Parathyroid adenoma (tissue), 2 donors: Measurements from ENCODE around the gene C2orf76.

Source experiments
- H2AFZ ChIP-seq: fragments of 300-600 bp; sonication (generic); one replicate; pipeline ENCODE4 v1.7.0; 2017; ENCODE audit warnings: antibody characterized with exemption, mild to moderate bottlenecking
- H3K27ac ChIP-seq: fragments of 300-600 bp; sonication (generic); one replicate; pipeline ENCODE4 v1.7.0; 2017
- H3K27me3 ChIP-seq: fragments of 300-600 bp; sonication (generic); one replicate; pipeline ENCODE4 v1.7.0; 2017; ENCODE audit warnings: low read length; ENCODE audit not compliant: control insufficient read depth, insufficient read depth
- H3K36me3 ChIP-seq: fragments of 300-600 bp; sonication (generic); one replicate; pipeline ENCODE4 v1.7.0; 2017; ENCODE audit warnings: low read length; ENCODE audit not compliant: control insufficient read depth, insufficient read depth
- H3K4me1 ChIP-seq: fragments of 300-600 bp; sonication (generic); one replicate; pipeline ENCODE4 v1.7.0; 2017; ENCODE audit warnings: control low read depth
- H3K4me2 ChIP-seq: fragments of 300-600 bp; sonication (generic); one replicate; pipeline ENCODE4 v1.7.0; 2017; ENCODE audit warnings: low read length
- H3K4me3 ChIP-seq: fragments of 300-600 bp; sonication (generic); one replicate; pipeline ENCODE4 v1.7.0; 2017; ENCODE audit warnings: low read depth, low read length
- H3K79me2 ChIP-seq: fragments of 300-600 bp; sonication (generic); one replicate; pipeline ENCODE4 v1.7.0; 2017; ENCODE audit warnings: control low read depth
- H3K9ac ChIP-seq: fragments of 300-600 bp; sonication (generic); one replicate; pipeline ENCODE4 v1.7.0; 2017; ENCODE audit warnings: mild to moderate bottlenecking
- H3K9me3 ChIP-seq: fragments of 300-600 bp; sonication (generic); one replicate; pipeline ENCODE4 v1.7.0; 2017; ENCODE audit warnings: low read length; ENCODE audit not compliant: control insufficient read depth
- CTCF ChIP-seq: fragments of 300-600 bp; sonication (generic); IDR thresholded peaks from one replicate; pipeline ENCODE4 v1.7.0; 2017; ENCODE audit warnings: antibody characterized with exemption, mild to moderate bottlenecking
- donor health status: primary hyperparathyroidism.

C2orf76 gene

GRCh38 chr2:119366649-119367471 lies at the start of gene C2orf76, which contains the start of gene DBI:
TSS of gene C2orf76 (minus strand) at chr2:119366834. CDS start at chr2:119339959, 26,875 bp downstream.
TSS of gene DBI (plus strand) at chr2:119366977. CDS start at chr2:119367052, 75 bp downstream.
- no peaks in the 10 kb centered on the region for H3K27me3 ChIP-seq
- peak within 1 kb of the TSS; percentile 93 for H3K4me2 ChIP-seq
- H2AFZ ChIP-seq, result peak within 1 kb of the TSS; percentile 92
- no peaks in the 10 kb centered on the region for H3K9me3 ChIP-seq
- H3K79me2 ChIP-seq, result peaks cover 20% of the 10 kb centered on the region
- peak within 1 kb of the TSS; percentile 94 for H3K4me3 ChIP-seq
- H3K9ac ChIP-seq, result peak within 1 kb of the TSS; percentile 67
- peaks cover 39% of the 10 kb centered on the region for H3K4me1 ChIP-seq
- H3K27ac ChIP-seq, result peak within 1 kb of the TSS; percentile 98
- peak; percentile 1 for TF ChIP-seq CTCF
- H3K36me3 ChIP-seq, result no peaks in the 10 kb centered on the region

- no peak overlapping the region for H3K4me2 ChIP-seq
- peaks cover 13% of the 10 kb centered on the region for H3K4me1 ChIP-seq
- H3K36me3 ChIP-seq, result no peaks in the 10 kb centered on the region
- H3K79me2 ChIP-seq, result no peaks in the 10 kb centered on the region
- no peak overlapping the region for H3K27ac ChIP-seq
- no peak overlapping the region for H3K4me3 ChIP-seq
- TF ChIP-seq CTCF, result no peak
- no peaks in the 10 kb centered on the region for H3K9me3 ChIP-seq
- no peak overlapping the region for H2AFZ ChIP-seq
- no peaks in the 10 kb centered on the region for H3K27me3 ChIP-seq
- H3K9ac ChIP-seq, result no peak overlapping the region
Observed at GRCh38 chr2:119415630-119416029, 49.0 kb upstream of the C2orf76 start.

- no peak overlapping the region for H2AFZ ChIP-seq
- H3K36me3 ChIP-seq, result no peaks in the 10 kb centered on the region
- H3K4me1 ChIP-seq, result peaks cover 9% of the 10 kb centered on the region
- H3K79me2 ChIP-seq, result no peaks in the 10 kb centered on the region
- no peak for TF ChIP-seq CTCF
- H3K27me3 ChIP-seq, result no peaks in the 10 kb centered on the region
- H3K4me3 ChIP-seq, result no peak overlapping the region
- no peak overlapping the region for H3K27ac ChIP-seq
- H3K9me3 ChIP-seq, result no peaks in the 10 kb centered on the region
- no peak overlapping the region for H3K9ac ChIP-seq
- no peak overlapping the region for H3K4me2 ChIP-seq
Observed at GRCh38 chr2:119414894-119415293, 48.3 kb upstream of the C2orf76 start.

DNA sequence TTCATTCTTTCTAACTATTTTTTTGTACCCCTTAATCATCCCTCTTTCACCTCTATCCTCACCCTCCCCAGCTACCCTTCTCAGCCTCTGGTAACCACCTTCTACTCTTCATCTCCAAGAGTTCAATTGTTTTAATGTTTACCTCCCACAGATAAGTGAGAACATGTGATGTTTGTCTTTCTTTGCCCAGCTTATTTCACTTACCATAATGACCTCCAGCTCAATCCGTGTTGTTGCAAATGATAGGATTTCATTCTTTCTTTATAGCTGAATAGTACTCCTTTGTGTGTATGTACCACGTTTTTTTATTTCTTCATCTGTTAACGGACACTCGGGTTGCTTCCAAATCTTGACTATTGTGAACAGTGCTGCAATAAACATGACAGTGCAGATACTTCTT lies 42.9 kb upstream of the C2orf76 start:
- H3K79me2 ChIP-seq, result peaks cover 6% of the 10 kb centered on the region
- no peak for TF ChIP-seq CTCF
- peaks cover 8% of the 10 kb centered on the region for H3K4me1 ChIP-seq
- no peak overlapping the region for H2AFZ ChIP-seq
- H3K9me3 ChIP-seq, result no peaks in the 10 kb centered on the region
- no peak overlapping the region for H3K9ac ChIP-seq
- H3K27me3 ChIP-seq, result no peaks in the 10 kb centered on the region
- H3K36me3 ChIP-seq, result no peaks in the 10 kb centered on the region
- H3K27ac ChIP-seq, result no peak overlapping the region
- H3K4me2 ChIP-seq, result no peak overlapping the region
- no peak overlapping the region for H3K4me3 ChIP-seq
